ENCODE measurements around the gene OSM.
A peak's percentile ranks its signal among the peaks of the same experiment; 100 is the strongest.

Gene OSM

DNA sequence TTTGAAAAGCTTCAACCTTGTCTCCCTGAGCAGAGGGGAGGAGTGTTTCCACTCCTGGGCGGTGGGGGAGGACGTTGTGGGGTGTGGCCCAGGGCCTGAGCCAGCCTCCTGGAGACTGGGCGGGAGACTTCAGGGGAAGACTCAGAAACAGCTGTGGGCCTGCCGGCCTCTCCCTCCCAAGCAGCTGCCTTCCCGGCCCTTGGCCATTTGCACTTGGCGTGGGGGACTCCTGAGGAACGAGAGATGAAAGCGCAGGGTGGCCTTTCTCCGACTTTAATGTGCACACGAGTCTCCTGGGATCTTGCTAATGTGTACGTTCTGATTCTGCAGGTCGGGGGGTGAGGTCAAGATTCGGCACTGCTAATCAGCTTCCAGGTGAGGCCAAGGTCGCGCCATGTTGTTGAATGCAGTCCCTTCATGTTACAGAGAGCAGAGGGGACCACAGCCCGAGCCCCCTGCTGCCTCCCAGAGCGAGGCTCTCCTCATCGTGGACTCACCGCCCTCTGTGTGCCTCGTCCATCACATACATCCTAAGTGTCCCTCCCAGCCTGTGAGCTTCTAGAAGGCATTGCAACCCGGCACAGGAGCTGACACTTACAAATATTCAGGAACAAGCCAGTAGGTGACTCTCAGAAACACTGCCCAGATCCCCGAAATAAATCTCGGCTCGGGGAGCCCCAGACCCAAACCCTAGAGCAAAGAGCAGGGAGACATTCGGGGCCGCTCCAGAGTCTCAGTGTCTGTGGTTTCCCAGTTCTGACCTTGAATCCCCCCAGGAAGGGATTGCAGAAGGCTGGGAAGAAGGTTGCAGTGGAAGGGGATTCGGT is 27.8 kb downstream of the OSM start:
- Histone ChIP-seq H3K4me1 (ENCODE audit: control insufficient read depth, insufficient read depth, low read length) (no peaks in the 10 kb centered on the region), H3K4me3 (ENCODE audit: low read depth, low read length) (no peak overlapping the region), H3K9me3 (ENCODE audit: control insufficient read depth, insufficient read depth, low read depth, low read length) (no peaks in the 10 kb centered on the region), H3K27ac (ENCODE audit: extremely low read depth, low read depth, low read length) (no peak overlapping the region), H3K36me3 (ENCODE audit: control insufficient read depth in 2 of 2, insufficient read depth in 1 of 2, low read length in 2 of 2) (peaks cover 0 to 20% of the 10 kb centered on the region in 2 experiments; a peak in 1 of 3 replicates)
- POLR2A ChIA-PET, result no interaction called here
- CTCF ChIA-PET, result interaction anchor here (0.6 to 4.2 kb wide), 8 partner anchors 11 to 131 kb away, joined by 3 to 19 read pairs (median 3); no protein-coding TSS in a partner anchor
- TF ChIP-seq ZNF248 (tag by site-specific recombination; IDR thresholded peaks at IDR 0.05) (no peak), SP2 (tag by site-specific recombination; IDR thresholded peaks at IDR 0.05) (peak; percentile 38; the same call in 1 of the 2 replicates), GLIS1 (tag by site-specific recombination; IDR thresholded peaks at IDR 0.05) (peak; percentile 77), ZFHX2 (tag by site-specific recombination; conservative IDR thresholded peaks at IDR 0.05) (0 out of 2 replicates have a peak, but pooled peaks have one; percentile 23), GLI2 (tag by site-specific recombination; IDR thresholded peaks at IDR 0.05; ENCODE audit: borderline replicate concordance, low read depth) (no peak), ZNF341 (tag by site-specific recombination; IDR thresholded peaks at IDR 0.05; ENCODE audit: low read depth) (0 out of 2 replicates have a peak, but pooled peaks have one; percentile 17), KLF1 (tag by site-specific recombination; IDR thresholded peaks at IDR 0.05) (peak; percentile 88), ZNF19 (tag by site-specific recombination; IDR thresholded peaks at IDR 0.05; ENCODE audit: low read depth) (no peak)
- TF ChIP-seq, protein P1, sequence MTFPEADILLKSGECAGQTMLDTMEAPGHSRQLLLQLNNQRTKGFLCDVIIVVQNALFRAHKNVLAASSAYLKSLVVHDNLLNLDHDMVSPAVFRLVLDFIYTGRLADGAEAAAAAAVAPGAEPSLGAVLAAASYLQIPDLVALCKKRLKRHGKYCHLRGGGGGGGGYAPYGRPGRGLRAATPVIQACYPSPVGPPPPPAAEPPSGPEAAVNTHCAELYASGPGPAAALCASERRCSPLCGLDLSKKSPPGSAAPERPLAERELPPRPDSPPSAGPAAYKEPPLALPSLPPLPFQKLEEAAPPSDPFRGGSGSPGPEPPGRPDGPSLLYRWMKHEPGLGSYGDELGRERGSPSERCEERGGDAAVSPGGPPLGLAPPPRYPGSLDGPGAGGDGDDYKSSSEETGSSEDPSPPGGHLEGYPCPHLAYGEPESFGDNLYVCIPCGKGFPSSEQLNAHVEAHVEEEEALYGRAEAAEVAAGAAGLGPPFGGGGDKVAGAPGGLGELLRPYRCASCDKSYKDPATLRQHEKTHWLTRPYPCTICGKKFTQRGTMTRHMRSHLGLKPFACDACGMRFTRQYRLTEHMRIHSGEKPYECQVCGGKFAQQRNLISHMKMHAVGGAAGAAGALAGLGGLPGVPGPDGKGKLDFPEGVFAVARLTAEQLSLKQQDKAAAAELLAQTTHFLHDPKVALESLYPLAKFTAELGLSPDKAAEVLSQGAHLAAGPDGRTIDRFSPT (tag by site-specific recombination; IDR thresholded peaks at IDR 0.05), result no peak
- TF ChIP-seq, protein P2, sequence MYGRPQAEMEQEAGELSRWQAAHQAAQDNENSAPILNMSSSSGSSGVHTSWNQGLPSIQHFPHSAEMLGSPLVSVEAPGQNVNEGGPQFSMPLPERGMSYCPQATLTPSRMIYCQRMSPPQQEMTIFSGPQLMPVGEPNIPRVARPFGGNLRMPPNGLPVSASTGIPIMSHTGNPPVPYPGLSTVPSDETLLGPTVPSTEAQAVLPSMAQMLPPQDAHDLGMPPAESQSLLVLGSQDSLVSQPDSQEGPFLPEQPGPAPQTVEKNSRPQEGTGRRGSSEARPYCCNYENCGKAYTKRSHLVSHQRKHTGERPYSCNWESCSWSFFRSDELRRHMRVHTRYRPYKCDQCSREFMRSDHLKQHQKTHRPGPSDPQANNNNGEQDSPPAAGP (tag by site-specific recombination; IDR thresholded peaks at IDR 0.05), result peak; percentile 38; the same call in 1 of the 2 replicates

DNA sequence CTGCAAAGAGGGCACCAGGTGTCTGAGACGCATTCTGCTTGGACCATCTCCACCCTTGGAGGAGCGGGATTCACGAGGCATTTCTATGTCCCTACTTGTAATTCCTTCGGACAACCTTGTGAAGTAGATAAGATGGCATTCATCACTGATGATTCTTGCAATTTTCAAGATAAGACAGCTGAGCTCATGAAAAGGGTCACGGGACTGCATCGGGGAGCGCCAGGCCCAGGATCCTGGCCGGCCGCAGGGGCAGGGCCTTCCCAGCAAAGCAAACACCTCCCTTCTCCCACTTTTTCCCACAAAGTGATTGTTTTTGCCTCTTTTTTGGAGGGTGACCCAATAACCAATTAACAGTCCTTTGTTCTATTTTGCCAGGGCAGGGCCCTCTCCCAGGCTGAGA is 28.5 kb downstream of the OSM start:
- Histone ChIP-seq H3K4me3 (ENCODE audit: low read depth, low read length) (no peak overlapping the region), H3K27ac (ENCODE audit: extremely low read depth, low read depth, low read length) (no peak overlapping the region), H3K4me1 (ENCODE audit: control insufficient read depth, insufficient read depth, low read length) (no peaks in the 10 kb centered on the region), H3K36me3 (ENCODE audit: control insufficient read depth in 2 of 2, insufficient read depth in 1 of 2, low read length in 2 of 2) (peaks cover 0 to 12% of the 10 kb centered on the region in 2 experiments; a peak in 1 of 3 replicates), H3K9me3 (ENCODE audit: control insufficient read depth, insufficient read depth, low read depth, low read length) (no peaks in the 10 kb centered on the region)
- TF ChIP-seq, protein P3, sequence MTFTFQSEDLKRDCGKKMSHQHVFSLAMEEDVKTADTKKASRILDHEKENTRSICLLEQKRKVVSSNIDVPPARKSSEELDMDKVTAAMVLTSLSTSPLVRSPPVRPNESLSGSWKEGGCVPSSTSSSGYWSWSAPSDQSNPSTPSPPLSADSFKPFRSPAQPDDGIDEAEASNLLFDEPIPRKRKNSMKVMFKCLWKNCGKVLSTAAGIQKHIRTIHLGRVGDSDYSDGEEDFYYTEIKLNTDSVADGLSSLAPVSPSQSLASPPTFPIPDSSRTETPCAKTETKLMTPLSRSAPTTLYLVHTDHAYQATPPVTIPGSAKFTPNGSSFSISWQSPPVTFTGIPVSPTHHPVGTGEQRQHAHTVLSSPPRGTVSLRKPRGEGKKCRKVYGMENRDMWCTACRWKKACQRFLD (tag by site-specific recombination; IDR thresholded peaks at IDR 0.05), result no peak
- no peak for TF ChIP-seq ZEB2 (tag by site-specific recombination; IDR thresholded peaks at IDR 0.05)
- no peak for TF ChIP-seq BCL11B (tag by site-specific recombination; IDR thresholded peaks at IDR 0.05; ENCODE audit: low read depth)
- TF ChIP-seq SALL2 (tag by site-specific recombination; IDR thresholded peaks at IDR 0.05; ENCODE audit: borderline replicate concordance), result no peak
- TF ChIP-seq ZNF184 (tag by site-specific recombination; IDR thresholded peaks at IDR 0.05), result no peak
- TF ChIP-seq ZNF521 (tag by site-specific recombination; IDR thresholded peaks at IDR 0.05), result no peak
- TF ChIP-seq ZNF596 (tag by site-specific recombination; IDR thresholded peaks at IDR 0.05), result no peak
- TF ChIP-seq ZNF214 (tag by site-specific recombination; IDR thresholded peaks at IDR 0.05; ENCODE audit: borderline replicate concordance), result no peak
- TF ChIP-seq, protein P4, sequence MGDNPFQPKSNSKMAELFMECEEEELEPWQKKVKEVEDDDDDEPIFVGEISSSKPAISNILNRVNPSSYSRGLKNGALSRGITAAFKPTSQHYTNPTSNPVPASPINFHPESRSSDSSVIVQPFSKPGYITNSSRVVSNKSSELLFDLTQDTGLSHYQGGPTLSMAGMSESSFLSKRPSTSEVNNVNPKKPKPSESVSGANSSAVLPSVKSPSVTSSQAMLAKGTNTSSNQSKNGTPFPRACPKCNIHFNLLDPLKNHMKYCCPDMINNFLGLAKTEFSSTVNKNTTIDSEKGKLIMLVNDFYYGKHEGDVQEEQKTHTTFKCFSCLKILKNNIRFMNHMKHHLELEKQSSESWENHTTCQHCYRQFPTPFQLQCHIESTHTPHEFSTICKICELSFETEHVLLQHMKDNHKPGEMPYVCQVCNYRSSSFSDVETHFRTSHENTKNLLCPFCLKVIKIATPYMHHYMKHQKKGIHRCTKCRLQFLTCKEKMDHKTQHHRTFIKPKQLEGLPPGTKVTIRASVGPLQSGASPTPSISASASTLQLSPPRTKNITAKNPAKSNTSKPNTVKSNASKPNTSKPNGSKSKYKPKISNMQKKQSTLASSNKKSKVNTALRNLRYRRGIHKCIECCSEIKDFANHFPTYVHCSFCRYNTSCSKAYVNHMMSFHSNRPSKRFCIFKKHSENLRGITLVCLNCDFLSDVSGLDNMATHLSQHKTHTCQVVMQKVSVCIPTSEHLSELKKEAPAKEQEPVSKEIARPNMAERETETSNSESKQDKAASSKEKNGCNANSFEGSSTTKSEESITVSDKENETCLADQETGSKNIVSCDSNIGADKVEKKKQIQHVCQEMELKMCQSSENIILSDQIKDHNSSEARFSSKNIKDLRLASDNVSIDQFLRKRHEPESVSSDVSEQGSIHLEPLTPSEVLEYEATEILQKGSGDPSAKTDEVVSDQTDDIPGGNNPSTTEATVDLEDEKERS (tag by site-specific recombination; IDR thresholded peaks at IDR 0.05), result no peak
- CTCF ChIA-PET, result interaction anchor here (1.0 to 4.2 kb wide), 4 partner anchors 11 to 130 kb away, joined by 3 to 19 read pairs (median 4); no protein-coding TSS in a partner anchor
- POLR2A ChIA-PET, result interaction anchor here (0.7 kb wide), 1 partner anchor 15 kb away, joined by 5 read pairs; no protein-coding TSS in a partner anchor
